DND-41 (cell line): ENCODE results near the gene LMF2.

Experiments
- CTCF ChIP-seq: IDR thresholded peaks from 2 replicates; pipeline ENCODE4 v1.5.1; 2012; ENCODE audit warnings: borderline replicate concordance, low read length, moderate library complexity, mild to moderate bottlenecking; ENCODE audit not compliant: poor library complexity, severe bottlenecking; ENCODE audit errors: extremely low read depth
- EZH2 ChIP-seq: IDR thresholded peaks from 3 replicates; pipeline ENCODE4 v1.6.1; 2012; ENCODE audit warnings: borderline replicate concordance, low read depth, mild to moderate bottlenecking, moderate library complexity, low read length, inconsistent platforms; ENCODE audit not compliant: severe bottlenecking

DNA sequence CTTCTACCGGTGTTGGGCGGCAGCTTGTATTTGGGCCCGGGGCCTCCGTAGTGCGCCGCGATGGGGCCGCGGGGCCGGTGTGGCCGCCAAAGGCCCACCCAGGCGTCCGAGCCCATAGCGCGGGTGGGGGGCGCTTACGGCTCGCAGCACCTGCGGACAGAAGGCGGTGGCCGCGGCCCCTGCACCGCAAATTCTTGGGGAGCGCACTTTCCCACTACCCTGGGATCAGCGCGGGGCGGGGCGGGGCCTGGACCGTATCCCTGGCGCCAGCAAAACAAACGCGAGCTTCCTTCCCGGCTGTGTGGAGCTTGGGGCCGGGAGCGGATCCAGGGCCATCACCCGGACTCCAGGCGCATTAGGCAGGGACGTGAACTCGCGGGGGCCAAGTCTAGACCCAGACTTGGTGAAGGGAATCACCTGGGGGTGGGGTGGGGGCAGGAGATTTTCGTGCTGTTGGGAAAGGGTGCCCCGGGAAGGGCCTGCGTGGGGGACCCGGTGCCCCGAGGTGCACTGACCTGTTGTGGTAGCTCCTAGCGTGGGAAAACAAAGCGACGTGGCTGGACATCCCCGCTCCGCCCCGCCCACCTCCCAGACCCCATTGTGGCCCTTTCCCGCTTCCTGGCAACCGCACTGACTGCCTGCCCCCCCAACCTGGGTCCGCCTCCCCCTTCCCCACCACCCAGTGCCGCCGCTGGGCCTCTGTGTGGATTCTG is 24.6 kb upstream of the LMF2 start:
- no peak for TF ChIP-seq CTCF
- no peak for TF ChIP-seq EZH2
